Heart left ventricle (tissue), 16 donors: ENCODE data around the gene KIAA1217. TPM values are rescaled to one million over a fixed set of nuclear protein-coding genes. Genes with fewer than 3 reads are reported as not detected.

Experiments used
- ATAC-seq, 4 donors: fragments of 200-7000 bp; cut with Tn5 transposase; one replicate each; pipeline ENCODE4 v1.9.1; 2020 to 2022; ENCODE audit warnings: moderate library complexity in 4 of 4, mild to moderate bottlenecking in 3 of 4, moderate number of reproducible peaks in 1 of 4
- DNase-seq, 5 donors: peaks; one replicate each; pipeline ENCODE4 v3.0.0-alpha.2; 2020
- H3K27ac ChIP-seq, 12 donors: fragments of 200-600 bp; sonication (generic) in 4 of 12; one replicate each; pipeline versions ENCODE4 v1.5.0 to v1.8.0; 2016 to 2022; ENCODE audit warnings: mild to moderate bottlenecking in 2 of 12
- H3K27me3 ChIP-seq, 9 donors: fragments of 200-600 bp; sonication (generic) in 2 of 9; one replicate each; pipeline versions ENCODE4 v1.5.1 to v1.8.0; 2016 to 2022; ENCODE audit warnings: mild to moderate bottlenecking in 3 of 9
- H3K36me3 ChIP-seq, 9 donors: fragments of 200-600 bp; sonication (generic) in 2 of 9; one replicate each; pipeline versions ENCODE4 v1.5.0 to v1.8.0; 2018 to 2022; ENCODE audit warnings: mild to moderate bottlenecking in 2 of 9
- H3K4me1 ChIP-seq, 12 donors: fragments of 200-600 bp; sonication (generic) in 4 of 12; one replicate each; pipeline versions ENCODE4 v1.5.0 to v1.8.0; 2016 to 2022; ENCODE audit warnings: mild to moderate bottlenecking in 3 of 12
- H3K4me3 ChIP-seq, 12 donors: fragments of 200-600 bp; sonication (generic) in 4 of 12; one replicate each; pipeline versions ENCODE4 v1.5.0 to v1.8.0; 2017 to 2022; ENCODE audit warnings: mild to moderate bottlenecking in 9 of 12, moderate library complexity in 4 of 12
- H3K9me3 ChIP-seq, 12 donors: fragments of 200-600 bp; sonication (generic) in 4 of 12; one replicate each; pipeline versions ENCODE4 v1.5.0 to v1.8.0; 2016 to 2022; ENCODE audit warnings: mild to moderate bottlenecking in 1 of 12
- POLR2A ChIP-seq, 2 donors: fragments of 450-650 bp; IDR thresholded peaks; one replicate each; pipeline ENCODE4 v1.6.1; 2017; ENCODE audit warnings: antibody characterized with exemption in 2 of 2, mild to moderate bottlenecking in 2 of 2, moderate library complexity in 2 of 2
- WGBS, 4 donors: extraction: QIAGEN DNeasy Blood & Tissue Kit in 2 of 4; methylation state at CpG; one replicate each; pipeline versions ENCODE4 v1.1.5 to v1.1.7; 2013 to 2018; 5-methylcytosine and 5-hydroxymethylcytosine counted together
- intact Hi-C, 10 donors: fragments of 100-400 bp; cut with DNase I; formaldehyde crosslinking; loops; one replicate each; pipeline versions ENCODE4 v1.11.1 to v1.14.2; 2022
- polyA plus RNA-seq, 2 donors: library from polyadenylated mRNA; stranded (reverse); fragments of 200-250 nt; gene quantifications; one replicate each; pipeline ENCODE4 v1.2.3, GENCODE V29; 2013
- total RNA-seq, 9 donors: library from RNA; depleted of rRNA in 2 of 9; stranded (reverse); fragments of >200 nt in 2 of 9; fragmentation: NEBNext Ultra II Directional in 3 of 9; extraction: Animal tissue kit (Norgen Biotek cat#: 25700) in 3 of 9; gene quantifications; one replicate each; pipeline versions ENCODE4 v1.1.0 to v1.2.4, GENCODE V29; 2016 to 2023
- TF ChIP-seq, protein P1 (sequence below), 12 donors: fragments of 200-600 bp; sonication (generic) in 4 of 12; IDR thresholded peaks; one replicate each; pipeline versions ENCODE4 v1.5.0 to v1.8.0; 2018 to 2022; ENCODE audit warnings: antibody characterized with exemption in 12 of 12, mild to moderate bottlenecking in 5 of 12
- donor health status: ischemic (EF 13 %, LVEDD 7.1; RV severe dilation, severe dysfunction).
- donor health status: healthy with polysubstance abuse.
- donor health status: DM: no; HTN: yes; CAD: no.
- donor health status: DM: no; HTN: no; CAD: no.
- donor health status: ischemic (EF 25% LVEDD 6.9; RV normal size, moderate dysfunction).
- donor health status: ischemic (EF 25% LVEDD 5.7; RV mildly dilated, moderate dysfunction).
- donor health status: healthy.
- donor health status: DM: yes; HTN: yes; CAD: no.
- donor health status: ischemic (EF 35%, LVEDD 5.7; RV mildly dilated, moderate dysfunction).
- donor health status: nonischemic (EF 11% LVEDD 7.7; RV severe dilation, severe dysfunction).
- donor health status: DM: yes; HTN: yes; CAD: no.
- donor health status: PGD.
- donor health status: ischemic (EF 29% LVEDD 5.4; RV normal size, mild dysfunction).
- donor health status: nonischemic (EF 23%, LVEDD 6.1; RV moderate dilation, normal function).

The KIAA1217 gene
- total and polyA plus RNA-seq, 11 donors, result 12.7 to 66.7 (median 33.5) TPM

DNA sequence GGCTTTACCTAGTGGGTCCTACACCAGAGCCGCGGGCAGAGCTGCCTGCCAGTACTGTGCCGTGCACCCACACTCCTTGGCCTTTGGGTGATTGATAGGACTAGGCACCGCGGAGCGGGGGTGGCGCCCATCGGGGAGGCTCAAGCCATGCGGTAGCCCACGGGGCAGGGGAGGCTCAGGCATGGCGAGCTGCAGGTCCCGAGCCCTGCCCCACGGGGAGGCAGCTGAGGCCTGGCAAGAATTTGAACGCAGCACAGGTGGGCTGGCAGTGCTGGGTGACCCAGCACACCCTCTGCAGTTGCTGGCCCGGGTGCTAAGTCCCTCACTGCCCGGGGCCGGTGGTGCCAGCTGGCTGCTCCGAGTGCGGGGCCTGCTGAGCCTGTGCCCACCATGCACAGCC, 32.3 kb upstream of the KIAA1217 start:
- Histone ChIP-seq H3K4me1 (no peaks in the 10 kb centered on the region), H3K9me3 (peaks cover 0 to 21% (median 6%) of the 10 kb centered on the region in 12 donors), H3K4me3 (no peak overlapping the region), H3K27me3 (no peaks in the 10 kb centered on the region), H3K27ac (no peak overlapping the region), H3K36me3 (no peaks in the 10 kb centered on the region)
- DNase-seq (no peak), ATAC-seq (no peak)
- intact Hi-C loops, result no loop called here
- no peak for TF ChIP-seq POLR2A (IDR thresholded peaks at IDR 0.05)
- TF ChIP-seq, protein P1, sequence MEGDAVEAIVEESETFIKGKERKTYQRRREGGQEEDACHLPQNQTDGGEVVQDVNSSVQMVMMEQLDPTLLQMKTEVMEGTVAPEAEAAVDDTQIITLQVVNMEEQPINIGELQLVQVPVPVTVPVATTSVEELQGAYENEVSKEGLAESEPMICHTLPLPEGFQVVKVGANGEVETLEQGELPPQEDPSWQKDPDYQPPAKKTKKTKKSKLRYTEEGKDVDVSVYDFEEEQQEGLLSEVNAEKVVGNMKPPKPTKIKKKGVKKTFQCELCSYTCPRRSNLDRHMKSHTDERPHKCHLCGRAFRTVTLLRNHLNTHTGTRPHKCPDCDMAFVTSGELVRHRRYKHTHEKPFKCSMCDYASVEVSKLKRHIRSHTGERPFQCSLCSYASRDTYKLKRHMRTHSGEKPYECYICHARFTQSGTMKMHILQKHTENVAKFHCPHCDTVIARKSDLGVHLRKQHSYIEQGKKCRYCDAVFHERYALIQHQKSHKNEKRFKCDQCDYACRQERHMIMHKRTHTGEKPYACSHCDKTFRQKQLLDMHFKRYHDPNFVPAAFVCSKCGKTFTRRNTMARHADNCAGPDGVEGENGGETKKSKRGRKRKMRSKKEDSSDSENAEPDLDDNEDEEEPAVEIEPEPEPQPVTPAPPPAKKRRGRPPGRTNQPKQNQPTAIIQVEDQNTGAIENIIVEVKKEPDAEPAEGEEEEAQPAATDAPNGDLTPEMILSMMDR (IDR thresholded peaks at IDR 0.05), result no peak
- WGBS, 4 donors, result 95 to 97% (median 96%) methylated on average over 14 to 19 of the region's 19 CpGs

DNA sequence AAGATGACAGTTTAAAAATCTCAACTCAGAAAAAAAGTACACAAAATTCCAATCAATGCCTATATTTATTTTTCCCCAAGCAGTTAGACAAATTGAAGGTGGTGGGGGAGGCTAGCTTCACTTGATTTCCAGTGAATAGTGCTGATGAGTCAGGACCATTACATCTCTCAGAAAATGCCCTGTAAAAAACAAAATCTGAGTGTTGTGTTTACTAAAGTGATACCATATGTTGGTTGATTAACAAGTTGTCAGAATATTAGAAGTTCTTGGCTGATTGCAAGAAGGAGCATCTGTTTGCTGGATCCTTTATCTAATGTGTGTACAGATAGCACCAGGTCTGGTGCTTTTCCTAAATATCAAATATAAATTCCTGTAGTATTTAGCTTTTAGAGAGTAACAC, 31.3 kb upstream of the KIAA1217 start:
- no peak for ATAC-seq
- intact Hi-C loops, result no loop called here
- Histone ChIP-seq H3K27me3 (no peaks in the 10 kb centered on the region), H3K9me3 (peaks cover 0 to 21% (median 6%) of the 10 kb centered on the region in 12 donors), H3K4me1 (no peaks in the 10 kb centered on the region), H3K36me3 (no peaks in the 10 kb centered on the region), H3K27ac (no peak overlapping the region), H3K4me3 (no peak overlapping the region)
- TF ChIP-seq, protein P1 (IDR thresholded peaks at IDR 0.05), result no peak
- TF ChIP-seq POLR2A (IDR thresholded peaks at IDR 0.05), result no peak
- no peak for DNase-seq

DNA sequence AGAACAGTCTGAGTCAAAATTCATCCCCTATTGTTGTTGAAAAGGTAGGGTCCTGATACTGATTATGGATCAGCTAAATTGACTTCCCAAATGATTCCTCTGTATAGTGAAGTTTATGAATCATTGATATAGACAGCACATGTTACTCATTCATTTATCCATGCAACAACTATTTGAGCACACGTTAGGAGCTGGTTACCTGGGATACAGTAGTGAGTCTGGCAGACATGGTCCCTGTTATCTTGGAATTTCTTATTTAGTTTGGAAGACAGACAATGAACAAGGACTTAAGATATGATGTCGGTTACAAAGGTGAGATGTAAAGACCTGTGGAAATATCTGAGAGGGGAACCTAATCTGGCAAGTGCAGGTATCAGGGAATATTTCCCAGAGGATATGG, 28.0 kb upstream of the KIAA1217 start:
- Histone ChIP-seq H3K9me3 (peaks cover 0 to 21% (median 6%) of the 10 kb centered on the region in 12 donors), H3K36me3 (no peaks in the 10 kb centered on the region), H3K27me3 (no peaks in the 10 kb centered on the region), H3K4me3 (no peak overlapping the region), H3K4me1 (peaks cover 0 to 24% (median 13%) of the 10 kb centered on the region in 12 donors), H3K27ac (no peak overlapping the region)
- TF ChIP-seq POLR2A (IDR thresholded peaks at IDR 0.05), result no peak
- TF ChIP-seq, protein P1 (IDR thresholded peaks at IDR 0.05), result no peak
- DNase-seq (no peak), ATAC-seq (no peak)
- intact Hi-C loops, result no loop called here
- 53 to 69% (median 59%) methylated on average over 2 of the region's 2 CpGs for WGBS, 4 donors

DNA sequence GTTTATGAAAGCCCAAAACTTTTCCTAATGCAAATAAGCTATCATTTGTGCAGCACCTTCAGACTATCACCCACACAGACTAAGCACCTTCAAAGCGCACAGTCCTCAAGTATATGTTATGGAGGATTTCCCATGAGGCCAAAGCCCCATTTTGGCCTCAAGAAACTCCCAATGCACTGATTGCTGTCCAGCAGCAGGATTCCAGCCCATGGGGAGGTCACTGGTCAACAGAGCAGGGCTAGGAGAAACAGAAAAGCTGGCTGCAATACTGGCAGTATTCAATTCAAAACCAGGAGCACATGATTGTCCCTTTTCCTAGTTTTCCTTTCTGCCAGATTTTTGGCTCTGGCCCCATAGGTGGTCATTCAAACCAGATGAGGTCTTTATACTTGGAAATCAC, 24.5 kb upstream of the KIAA1217 start:
- no peak overlapping the region for H3K4me3 ChIP-seq
- ATAC-seq (no peak), DNase-seq (no peak)
- 65 to 84% (median 81%) methylated on average over 1 of the region's 1 CpG for WGBS, 4 donors
- no peaks in the 10 kb centered on the region for H3K36me3 ChIP-seq
- no peak overlapping the region for H3K27ac ChIP-seq
- H3K4me1 ChIP-seq, result peaks cover 0 to 24% (median 13%) of the 10 kb centered on the region in 12 donors
- H3K9me3 ChIP-seq, result peaks cover 0 to 4% (median 0%) of the 10 kb centered on the region in 12 donors
- intact Hi-C loops, result no loop called here
- no peaks in the 10 kb centered on the region for H3K27me3 ChIP-seq
- TF ChIP-seq, protein P1 (IDR thresholded peaks at IDR 0.05), result no peak
- no peak for TF ChIP-seq POLR2A (IDR thresholded peaks at IDR 0.05)
